SK-N-SH (cell line): Measurements from ENCODE around the gene MAU2.

Source experiments
- CHD2 ChIP-seq: fragments of 150-350 bp; IDR thresholded peaks from 2 replicates; pipeline ENCODE4 v1.6.1; 2018; ENCODE audit warnings: low read length; ENCODE audit not compliant: partially characterized antibody
- JUND ChIP-seq: IDR thresholded peaks from 2 replicates; pipeline ENCODE4 v1.4.0; 2012
- SIN3A ChIP-seq: IDR thresholded peaks from 2 replicates; pipeline ENCODE4 v1.6.1; 2012; ENCODE audit warnings: low read depth, mild to moderate bottlenecking, low read length, moderate library complexity, borderline replicate concordance
- TEAD4 ChIP-seq: IDR thresholded peaks from 2 replicates; pipeline ENCODE4 v1.4.0; 2012; ENCODE audit warnings: mild to moderate bottlenecking, borderline replicate concordance; ENCODE audit not compliant: insufficient read depth
- TF ChIP-seq, protein P1 (sequence below): fragments of 200-600 bp; sonication (generic); IDR thresholded peaks from 2 replicates; pipeline ENCODE4 v1.6.1; 2017; ENCODE audit warnings: antibody characterized with exemption, mild to moderate bottlenecking, moderate library complexity

DNA sequence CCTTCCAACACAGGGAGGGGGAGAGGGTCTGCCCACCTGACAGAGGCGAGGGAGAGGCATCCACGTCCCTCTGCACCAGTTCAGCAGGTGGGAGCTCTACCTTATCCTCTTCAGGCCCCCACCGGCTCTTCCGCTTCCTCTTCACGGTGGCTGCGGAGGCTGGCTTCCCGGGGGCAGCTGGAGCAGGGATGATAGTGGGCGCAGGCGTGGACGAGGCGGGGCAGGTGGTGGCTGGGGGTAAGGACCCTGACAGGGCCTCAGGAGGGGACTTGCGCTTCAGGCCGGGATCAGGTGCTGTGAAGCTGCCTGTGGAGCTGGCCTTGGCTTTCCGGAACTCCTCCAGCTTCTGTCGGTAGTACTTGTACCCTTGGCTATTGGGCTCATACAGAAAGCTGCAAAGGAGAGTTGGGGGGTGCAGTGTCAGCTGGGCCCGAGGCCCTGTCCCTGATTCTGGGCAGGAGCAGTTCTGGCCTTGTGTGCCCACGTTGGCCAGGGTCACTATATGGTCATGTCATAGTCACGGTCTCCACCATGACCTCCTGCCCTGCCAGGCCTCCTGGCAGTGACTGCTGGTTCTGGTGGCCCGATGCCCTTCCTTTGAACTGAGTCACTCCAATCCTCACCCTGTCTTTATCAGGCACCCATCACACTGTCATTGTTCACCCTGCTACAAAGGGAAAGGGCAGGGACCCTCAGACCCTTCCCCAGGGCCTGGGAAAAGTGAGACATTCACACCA is 23.5 kb upstream of the MAU2 start:
- TF ChIP-seq SIN3A: no peak
- no peak for TF ChIP-seq TEAD4
- TF ChIP-seq CHD2: no peak
- TF ChIP-seq, protein P1, sequence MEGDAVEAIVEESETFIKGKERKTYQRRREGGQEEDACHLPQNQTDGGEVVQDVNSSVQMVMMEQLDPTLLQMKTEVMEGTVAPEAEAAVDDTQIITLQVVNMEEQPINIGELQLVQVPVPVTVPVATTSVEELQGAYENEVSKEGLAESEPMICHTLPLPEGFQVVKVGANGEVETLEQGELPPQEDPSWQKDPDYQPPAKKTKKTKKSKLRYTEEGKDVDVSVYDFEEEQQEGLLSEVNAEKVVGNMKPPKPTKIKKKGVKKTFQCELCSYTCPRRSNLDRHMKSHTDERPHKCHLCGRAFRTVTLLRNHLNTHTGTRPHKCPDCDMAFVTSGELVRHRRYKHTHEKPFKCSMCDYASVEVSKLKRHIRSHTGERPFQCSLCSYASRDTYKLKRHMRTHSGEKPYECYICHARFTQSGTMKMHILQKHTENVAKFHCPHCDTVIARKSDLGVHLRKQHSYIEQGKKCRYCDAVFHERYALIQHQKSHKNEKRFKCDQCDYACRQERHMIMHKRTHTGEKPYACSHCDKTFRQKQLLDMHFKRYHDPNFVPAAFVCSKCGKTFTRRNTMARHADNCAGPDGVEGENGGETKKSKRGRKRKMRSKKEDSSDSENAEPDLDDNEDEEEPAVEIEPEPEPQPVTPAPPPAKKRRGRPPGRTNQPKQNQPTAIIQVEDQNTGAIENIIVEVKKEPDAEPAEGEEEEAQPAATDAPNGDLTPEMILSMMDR: no peak
- TF ChIP-seq JUND: no peak
